Measurements from ENCODE around the gene CDKAL1. TPM values are rescaled to one million over a fixed set of nuclear protein-coding genes. Genes with fewer than 3 reads are reported as not detected.

CDKAL1 gene
- total and polyA plus RNA-seq, 2 of the 13 experiments (the other 11 are each of a cell fraction or from before 2014, with no cell fraction given), result 9.5 to 27.7 TPM

- TF ChIP-seq RERE (CRISPR knock-in tag; IDR thresholded peaks at IDR 0.05; ENCODE audit: low read depth), result no peak
- no peak for TF ChIP-seq SMARCE1 (IDR thresholded peaks at IDR 0.05; ENCODE audit: borderline replicate concordance)
- TF ChIP-seq ARNT (IDR thresholded peaks at IDR 0.05), result no peak
- no peak for TF ChIP-seq ZNF598 (CRISPR knock-in tag; IDR thresholded peaks at IDR 0.05; ENCODE audit: borderline replicate concordance)
- TF ChIP-seq ELF4 (CRISPR knock-in tag; IDR thresholded peaks at IDR 0.05; ENCODE audit: borderline replicate concordance), result no peak
- TF ChIP-seq KMT2A (CRISPR knock-in tag; IDR thresholded peaks at IDR 0.05), result no peak
- no peak for TF ChIP-seq TP53 (CRISPR knock-in tag; conservative IDR thresholded peaks at IDR 0.05)
- no peak for TF ChIP-seq ZNF484 (CRISPR knock-in tag; IDR thresholded peaks at IDR 0.05; ENCODE audit: borderline replicate concordance, low read depth)
- no peak for TF ChIP-seq ZNF30 (CRISPR knock-in tag; IDR thresholded peaks at IDR 0.05)
- TF ChIP-seq ZNF256 (CRISPR knock-in tag; conservative IDR thresholded peaks at IDR 0.05), result no peak
- TF ChIP-seq, protein P1, sequence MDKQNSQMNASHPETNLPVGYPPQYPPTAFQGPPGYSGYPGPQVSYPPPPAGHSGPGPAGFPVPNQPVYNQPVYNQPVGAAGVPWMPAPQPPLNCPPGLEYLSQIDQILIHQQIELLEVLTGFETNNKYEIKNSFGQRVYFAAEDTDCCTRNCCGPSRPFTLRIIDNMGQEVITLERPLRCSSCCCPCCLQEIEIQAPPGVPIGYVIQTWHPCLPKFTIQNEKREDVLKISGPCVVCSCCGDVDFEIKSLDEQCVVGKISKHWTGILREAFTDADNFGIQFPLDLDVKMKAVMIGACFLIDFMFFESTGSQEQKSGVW (CRISPR knock-in tag; IDR thresholded peaks at IDR 0.05; ENCODE audit: borderline replicate concordance), result no peak
- TF ChIP-seq, protein P2, sequence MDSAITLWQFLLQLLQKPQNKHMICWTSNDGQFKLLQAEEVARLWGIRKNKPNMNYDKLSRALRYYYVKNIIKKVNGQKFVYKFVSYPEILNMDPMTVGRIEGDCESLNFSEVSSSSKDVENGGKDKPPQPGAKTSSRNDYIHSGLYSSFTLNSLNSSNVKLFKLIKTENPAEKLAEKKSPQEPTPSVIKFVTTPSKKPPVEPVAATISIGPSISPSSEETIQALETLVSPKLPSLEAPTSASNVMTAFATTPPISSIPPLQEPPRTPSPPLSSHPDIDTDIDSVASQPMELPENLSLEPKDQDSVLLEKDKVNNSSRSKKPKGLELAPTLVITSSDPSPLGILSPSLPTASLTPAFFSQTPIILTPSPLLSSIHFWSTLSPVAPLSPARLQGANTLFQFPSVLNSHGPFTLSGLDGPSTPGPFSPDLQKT (CRISPR knock-in tag; IDR thresholded peaks at IDR 0.05; ENCODE audit: borderline replicate concordance), result no peak
Observed at GRCh38 chr6:20819774-20820400, 285.6 kb downstream of the CDKAL1 start (continued).
